HG02763 (cell line): ENCODE measurements around the gene PHF19.

ENCODE experiments used
- ATAC-seq: cut with Tn5 transposase; IDR thresholded peaks from one replicate; pipeline ENCODE4 v1.9.1; 2021; ENCODE audit warnings: mild to moderate bottlenecking, moderate library complexity; ENCODE audit not compliant: unreplicated experiment

Gene PHF19

GRCh38 chr9:120914396-120914795 lies 37.4 kb upstream of the PHF19 start:
- ATAC-seq: no peak

GRCh38 chr9:120913647-120914264 lies 36.8 kb upstream of the PHF19 start:
- no peak for ATAC-seq

GRCh38 chr9:120912958-120913646 lies 36.1 kb upstream of the PHF19 start:
- ATAC-seq: no peak

DNA sequence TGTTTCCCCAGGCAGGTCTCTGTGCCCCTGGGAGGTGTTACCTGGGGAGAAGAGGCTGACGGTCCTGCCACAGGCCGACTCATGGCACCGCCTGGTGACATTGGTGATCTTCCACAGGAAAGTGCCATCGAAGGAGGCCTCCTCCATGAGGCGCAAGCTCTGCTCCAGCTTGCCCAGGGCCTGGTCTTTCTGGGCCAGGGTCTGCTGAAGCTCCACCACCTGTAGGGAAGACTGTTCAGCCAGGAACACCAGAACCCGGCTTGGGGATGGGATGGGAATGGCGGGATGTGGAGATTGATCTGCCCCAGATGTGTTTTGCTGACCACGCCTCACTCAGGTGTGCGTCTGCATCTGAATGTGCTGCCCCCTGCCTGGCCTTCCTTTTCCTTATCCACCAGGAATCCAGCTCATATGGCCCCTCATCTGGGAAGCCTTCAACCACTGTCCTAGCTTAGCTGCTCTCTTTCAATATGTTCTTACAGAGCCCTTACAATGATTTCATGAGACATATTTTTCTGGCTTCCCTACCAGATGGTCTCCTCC lies 34.4 kb upstream of the PHF19 start:
- ATAC-seq: no peak

- no peak for ATAC-seq
Measured at GRCh38 chr9:120910643-120911042, 33.7 kb upstream of the PHF19 start.

GRCh38 chr9:120909904-120910303 lies 32.9 kb upstream of the PHF19 start:
- no peak for ATAC-seq

DNA sequence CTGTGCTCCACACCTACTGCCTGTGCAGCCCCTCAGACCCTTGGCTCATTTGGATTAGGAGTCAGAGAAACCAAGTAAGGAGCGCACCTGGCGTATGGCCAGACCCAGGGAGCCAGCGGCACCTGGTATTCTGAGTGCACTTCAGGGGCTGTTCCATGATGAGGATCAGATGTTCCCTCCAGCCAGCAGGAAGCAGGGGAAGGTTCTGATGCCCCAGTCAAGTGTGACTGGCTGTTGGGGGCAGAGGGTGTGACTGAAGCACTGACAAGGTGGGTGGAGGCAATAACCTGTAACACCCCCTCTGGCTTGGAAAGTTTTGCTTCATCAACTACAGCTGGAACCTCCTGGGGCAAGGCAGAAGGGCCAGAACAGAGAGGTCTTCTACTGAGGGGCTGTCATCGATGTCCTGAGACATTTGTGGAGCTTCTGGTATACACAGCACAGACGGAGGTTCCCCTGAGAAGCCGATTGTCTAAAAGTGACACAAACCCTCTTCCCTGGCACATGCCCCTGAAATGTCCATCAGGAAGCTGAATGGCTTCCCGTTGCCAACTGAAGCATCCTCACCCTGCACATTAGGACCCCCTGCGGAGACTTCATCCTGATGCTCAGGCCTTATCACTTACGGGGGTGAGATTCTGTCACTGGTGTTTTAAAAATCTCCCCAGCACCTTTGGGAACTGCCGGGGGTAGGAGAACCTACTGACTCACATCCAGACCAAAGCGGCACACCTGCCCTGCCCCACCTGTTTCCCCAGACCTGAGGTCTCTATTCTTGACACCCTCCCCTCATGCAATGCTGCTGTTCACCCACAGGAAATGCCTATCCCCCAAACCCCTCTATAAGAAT lies 28.6 kb upstream of the PHF19 start:
- no peak for ATAC-seq

DNA sequence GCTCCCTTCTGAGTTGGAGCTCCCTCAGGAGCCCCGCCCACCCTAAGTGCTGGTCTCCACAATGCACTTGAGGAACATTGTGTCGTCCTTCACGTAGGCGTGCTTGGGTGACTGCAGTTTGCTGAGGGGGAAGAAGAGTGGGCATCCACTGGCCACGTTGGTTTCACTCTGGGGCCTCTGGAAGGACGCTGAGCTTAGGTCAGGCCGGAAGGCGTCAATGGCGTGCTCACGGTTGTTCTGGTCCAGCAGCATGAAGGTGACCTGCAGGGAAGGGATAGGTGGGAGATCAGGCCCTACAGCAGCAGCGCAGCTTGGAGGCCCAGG lies 28.0 kb upstream of the PHF19 start:
- ATAC-seq: no peak

- no peak for ATAC-seq
Measured at GRCh38 chr9:120904061-120904977, 27.3 kb upstream of the PHF19 start.

DNA sequence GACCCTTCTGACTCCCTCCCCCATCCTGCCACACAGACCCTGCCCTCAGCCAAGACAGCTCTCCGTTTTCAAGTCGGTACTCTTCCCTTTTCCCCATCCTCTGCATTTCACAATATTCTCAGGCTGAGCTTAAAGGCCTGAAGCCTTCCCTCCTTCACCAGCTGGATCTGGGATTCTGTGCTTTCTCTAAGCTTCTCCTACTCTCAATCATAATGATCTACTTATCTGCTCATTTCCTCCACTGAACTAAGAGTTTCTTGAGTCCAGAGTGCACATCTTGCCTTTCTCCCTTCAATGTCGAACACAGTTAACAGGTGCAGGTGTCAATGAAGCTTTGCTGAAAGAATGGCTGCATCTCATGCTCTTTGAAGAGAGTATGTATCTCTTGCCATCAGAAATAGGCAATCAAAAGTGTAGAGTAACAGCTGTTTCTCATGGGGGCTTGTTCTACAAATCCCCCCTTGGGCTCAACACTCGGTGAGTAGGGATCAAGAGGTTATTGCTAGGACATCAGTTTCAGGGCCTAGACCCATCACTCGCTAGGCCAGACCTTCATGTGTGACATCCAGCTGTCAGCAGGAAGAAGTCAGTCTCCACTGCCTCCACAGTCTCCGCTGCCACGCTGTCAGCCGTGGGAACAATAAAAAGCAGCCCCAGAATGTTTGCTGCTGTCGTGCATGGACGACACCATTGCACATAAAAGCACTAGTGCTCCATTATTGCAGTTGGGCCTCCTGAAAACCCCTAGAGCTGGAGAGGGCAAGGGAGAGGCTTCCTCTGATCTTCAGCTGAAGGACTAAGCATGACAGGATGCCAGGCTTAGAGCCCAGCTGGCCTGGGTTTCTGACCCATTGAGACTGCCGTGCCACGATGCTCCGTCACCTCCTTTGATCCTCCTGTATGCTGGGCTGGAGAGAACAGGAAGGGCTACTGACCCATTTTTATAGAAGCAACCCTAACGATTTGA lies 25.9 kb upstream of the PHF19 start:
- no peak for ATAC-seq

GRCh38 chr9:120901755-120902568 lies 25.0 kb upstream of the PHF19 start:
- ATAC-seq: no peak

- no peak for ATAC-seq
Measured at GRCh38 chr9:120900824-120901223, 23.8 kb upstream of the PHF19 start.

- ATAC-seq: no peak
Measured at GRCh38 chr9:120899490-120900068, 22.6 kb upstream of the PHF19 start.

GRCh38 chr9:120898396-120898795 lies 21.4 kb upstream of the PHF19 start:
- ATAC-seq: no peak

DNA sequence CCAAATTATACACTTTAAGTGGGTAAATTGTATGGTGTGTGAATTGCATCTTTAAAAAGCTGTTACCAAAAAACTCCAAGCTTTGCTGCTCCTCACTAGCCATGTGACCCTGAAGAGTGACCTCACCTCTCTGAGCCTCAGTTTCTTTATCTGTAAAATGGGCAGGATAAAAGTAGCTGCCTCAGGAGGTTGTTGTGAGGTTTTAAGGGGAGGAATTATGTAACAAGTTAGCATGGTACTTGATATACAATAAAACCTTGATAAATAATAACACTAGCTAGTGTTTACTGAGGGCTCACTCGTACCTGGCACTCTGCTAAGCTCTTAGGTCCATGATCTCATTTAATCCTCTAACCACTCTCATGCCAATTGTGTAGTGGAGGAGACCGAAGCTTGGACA lies 19.0 kb upstream of the PHF19 start:
- ATAC-seq: no peak

- no peak for ATAC-seq
Measured at GRCh38 chr9:120894321-120895148, 17.5 kb upstream of the PHF19 start.

DNA sequence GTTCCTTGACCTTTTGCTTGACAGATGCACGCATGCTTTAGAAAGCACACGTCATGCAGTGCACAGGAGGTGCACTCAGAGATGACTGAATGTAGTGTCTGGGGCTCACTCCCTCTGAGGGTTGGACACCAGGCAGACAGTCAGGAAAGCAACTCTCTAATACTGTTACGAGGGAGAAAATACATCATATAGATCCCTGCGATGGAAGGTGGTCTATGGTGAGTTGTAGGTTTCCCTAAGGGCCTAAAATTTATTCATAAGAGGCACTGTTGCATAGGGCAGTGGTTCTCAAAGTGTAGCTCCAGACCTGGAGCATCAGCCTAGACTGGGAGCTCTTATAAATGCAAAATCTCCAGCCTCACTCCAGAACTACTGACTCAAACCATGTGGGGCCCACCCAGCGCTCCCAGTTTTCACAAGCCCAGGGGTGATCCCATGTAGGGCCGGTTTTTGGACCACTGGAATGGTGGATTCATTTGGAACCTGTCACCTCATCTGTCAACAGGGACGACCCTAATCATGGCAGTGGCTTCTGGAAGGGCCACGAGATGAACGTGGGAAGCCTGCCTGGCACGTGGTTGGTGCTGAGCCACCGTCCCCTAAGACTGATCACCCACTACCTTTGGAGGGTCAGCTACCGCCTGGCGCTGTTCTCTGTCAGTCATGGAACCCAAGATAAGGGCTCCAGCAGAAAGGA lies 16.8 kb upstream of the PHF19 start:
- ATAC-seq: no peak
